ENCODE results near the gene PCP4.
"Not testable (repeated sequence)": the region's sequence is repeated elsewhere in the genome, so short reads cannot be mapped to it uniquely, and the experiment has no call there.

The PCP4 gene

GRCh38 chr21:39882839-39883195 lies 15.6 kb downstream of the PCP4 start:
- H3K4me3 Mint-ChIP-seq = no peak overlapping the region
- H3K27me3 Mint-ChIP-seq = no peaks in the 10 kb centered on the region
- H3K9me3 Mint-ChIP-seq = no peaks in the 10 kb centered on the region
- intact Hi-C loops (cut with micrococcal nuclease) = no loop called here
- H3K4me1 Mint-ChIP-seq (ENCODE audit: low read depth) = no peaks in the 10 kb centered on the region
- no peak overlapping the region for H3K27ac Mint-ChIP-seq
- H3K36me3 Mint-ChIP-seq (ENCODE audit: low read depth) = no peaks in the 10 kb centered on the region

GRCh38 chr21:39885119-39885848 lies 18.0 kb downstream of the PCP4 start:
- intact Hi-C loops (cut with micrococcal nuclease) = no loop called here
- H3K36me3 Mint-ChIP-seq (ENCODE audit: low read depth) = no peaks in the 10 kb centered on the region
- H3K27me3 Mint-ChIP-seq = no peaks in the 10 kb centered on the region
- H3K4me3 Mint-ChIP-seq = no peak overlapping the region
- H3K9me3 Mint-ChIP-seq = no peaks in the 10 kb centered on the region
- no peaks in the 10 kb centered on the region for H3K4me1 Mint-ChIP-seq (ENCODE audit: low read depth)
- H3K27ac Mint-ChIP-seq = no peak overlapping the region

GRCh38 chr21:39888848-39889247 lies 21.6 kb downstream of the PCP4 start:
- no peak overlapping the region for H3K4me3 Mint-ChIP-seq
- H3K9me3 Mint-ChIP-seq = no peaks in the 10 kb centered on the region
- H3K27me3 Mint-ChIP-seq = no peaks in the 10 kb centered on the region
- no peaks in the 10 kb centered on the region for H3K36me3 Mint-ChIP-seq (ENCODE audit: low read depth)
- intact Hi-C loops (cut with micrococcal nuclease) = no loop called here
- no peak overlapping the region for H3K27ac Mint-ChIP-seq
- no peaks in the 10 kb centered on the region for H3K4me1 Mint-ChIP-seq (ENCODE audit: low read depth)

GRCh38 chr21:39891111-39891510 lies 23.9 kb downstream of the PCP4 start:
- Mint-ChIP-seq H3K27me3 (no peaks in the 10 kb centered on the region), H3K9me3 (no peaks in the 10 kb centered on the region), H3K27ac (no peak overlapping the region), H3K4me3 (no peak overlapping the region), H3K4me1 (ENCODE audit: low read depth) (no peaks in the 10 kb centered on the region), H3K36me3 (ENCODE audit: low read depth) (no peaks in the 10 kb centered on the region)
- intact Hi-C loops (cut with micrococcal nuclease) = no loop called here

- H3K27ac Mint-ChIP-seq; H3K4me3 Mint-ChIP-seq; H3K4me1 Mint-ChIP-seq (ENCODE audit: low read depth); H3K27me3 Mint-ChIP-seq; H3K36me3 Mint-ChIP-seq (ENCODE audit: low read depth); H3K9me3 Mint-ChIP-seq; intact Hi-C loops (cut with micrococcal nuclease): not testable (repeated sequence)
Measured at GRCh38 chr21:39891863-39892262, 24.6 kb downstream of the PCP4 start.

- Mint-ChIP-seq H3K4me3 (no peak overlapping the region), H3K36me3 (ENCODE audit: low read depth) (no peaks in the 10 kb centered on the region), H3K27ac (no peak overlapping the region), H3K27me3 (no peaks in the 10 kb centered on the region), H3K9me3 (no peaks in the 10 kb centered on the region), H3K4me1 (ENCODE audit: low read depth) (no peaks in the 10 kb centered on the region)
- intact Hi-C loops (cut with micrococcal nuclease) = no loop called here
Measured at GRCh38 chr21:39900491-39900890, 33.3 kb downstream of the PCP4 start.

- Mint-ChIP-seq H3K9me3 (no peaks in the 10 kb centered on the region), H3K36me3 (ENCODE audit: low read depth) (no peaks in the 10 kb centered on the region), H3K27me3 (no peaks in the 10 kb centered on the region), H3K27ac (no peak overlapping the region), H3K4me1 (ENCODE audit: low read depth) (no peaks in the 10 kb centered on the region), H3K4me3 (no peak overlapping the region)
- intact Hi-C loops (cut with micrococcal nuclease) = no loop called here
Measured at GRCh38 chr21:39900911-39901310, 33.7 kb downstream of the PCP4 start.

GRCh38 chr21:39902986-39903385 lies 35.7 kb downstream of the PCP4 start:
- H3K4me3 Mint-ChIP-seq = no peak overlapping the region
- no peaks in the 10 kb centered on the region for H3K27me3 Mint-ChIP-seq
- H3K4me1 Mint-ChIP-seq (ENCODE audit: low read depth) = no peaks in the 10 kb centered on the region
- H3K36me3 Mint-ChIP-seq (ENCODE audit: low read depth) = no peaks in the 10 kb centered on the region
- intact Hi-C loops (cut with micrococcal nuclease) = no loop called here
- no peak overlapping the region for H3K27ac Mint-ChIP-seq
- no peaks in the 10 kb centered on the region for H3K9me3 Mint-ChIP-seq

GRCh38 chr21:39904457-39904856 lies 37.2 kb downstream of the PCP4 start:
- intact Hi-C loops (cut with micrococcal nuclease) = no loop called here
- no peaks in the 10 kb centered on the region for H3K27me3 Mint-ChIP-seq
- no peaks in the 10 kb centered on the region for H3K9me3 Mint-ChIP-seq
- H3K4me1 Mint-ChIP-seq (ENCODE audit: low read depth) = no peaks in the 10 kb centered on the region
- no peaks in the 10 kb centered on the region for H3K36me3 Mint-ChIP-seq (ENCODE audit: low read depth)
- no peak overlapping the region for H3K27ac Mint-ChIP-seq
- no peak overlapping the region for H3K4me3 Mint-ChIP-seq

- intact Hi-C loops (cut with micrococcal nuclease) = no loop called here
Measured at GRCh38 chr21:39908265-39908923, 41.2 kb downstream of the PCP4 start.

GRCh38 chr21:39911286-39912199 lies 44.3 kb downstream of the PCP4 start:
- Mint-ChIP-seq H3K4me3 (no peak overlapping the region), H3K36me3 (ENCODE audit: low read depth) (no peaks in the 10 kb centered on the region), H3K4me1 (ENCODE audit: low read depth) (no peaks in the 10 kb centered on the region), H3K27me3 (no peaks in the 10 kb centered on the region), H3K9me3 (no peaks in the 10 kb centered on the region), H3K27ac (no peak overlapping the region)
- intact Hi-C loops (cut with micrococcal nuclease) = no loop called here

More at GRCh38 chr21:39908265-39908923, 41.2 kb downstream of the PCP4 start:
- H3K36me3 Mint-ChIP-seq (ENCODE audit: low read depth) = no peaks in the 10 kb centered on the region
- no peaks in the 10 kb centered on the region for H3K27me3 Mint-ChIP-seq
- no peaks in the 10 kb centered on the region for H3K9me3 Mint-ChIP-seq
- no peaks in the 10 kb centered on the region for H3K4me1 Mint-ChIP-seq (ENCODE audit: low read depth)
- H3K4me3 Mint-ChIP-seq = no peak overlapping the region
- no peak overlapping the region for H3K27ac Mint-ChIP-seq

GRCh38 chr21:39913706-39914305 lies 46.6 kb downstream of the PCP4 start:
- no peak overlapping the region for H3K4me3 Mint-ChIP-seq
- no peaks in the 10 kb centered on the region for H3K9me3 Mint-ChIP-seq
- no peaks in the 10 kb centered on the region for H3K4me1 Mint-ChIP-seq (ENCODE audit: low read depth)
- no peak overlapping the region for H3K27ac Mint-ChIP-seq
- no peaks in the 10 kb centered on the region for H3K36me3 Mint-ChIP-seq (ENCODE audit: low read depth)
- H3K27me3 Mint-ChIP-seq = no peaks in the 10 kb centered on the region
- intact Hi-C loops (cut with micrococcal nuclease) = no loop called here

GRCh38 chr21:39915881-39916280 lies 48.6 kb downstream of the PCP4 start:
- Mint-ChIP-seq H3K36me3 (ENCODE audit: low read depth) (no peaks in the 10 kb centered on the region), H3K27ac (no peak overlapping the region), H3K4me1 (ENCODE audit: low read depth) (no peaks in the 10 kb centered on the region), H3K27me3 (no peaks in the 10 kb centered on the region), H3K4me3 (no peak overlapping the region), H3K9me3 (no peaks in the 10 kb centered on the region)
- intact Hi-C loops (cut with micrococcal nuclease) = no loop called here

GRCh38 chr21:39918558-39918957 lies 51.3 kb downstream of the PCP4 start:
- Mint-ChIP-seq H3K27ac (no peak overlapping the region), H3K27me3 (no peaks in the 10 kb centered on the region), H3K36me3 (ENCODE audit: low read depth) (no peaks in the 10 kb centered on the region), H3K9me3 (no peaks in the 10 kb centered on the region), H3K4me1 (ENCODE audit: low read depth) (no peaks in the 10 kb centered on the region), H3K4me3 (no peak overlapping the region)
- intact Hi-C loops (cut with micrococcal nuclease) = no loop called here

All from dendritic cell treated with granulocyte-macrophage colony-stimulating factor and Interleukin-4, amounts not matched to agents 40 ng/mL and 50 ng/mL, for 4 days (primary cell).